Measurements from ENCODE around the gene LAMB3.

- TF ChIP-seq CTCF (IDR thresholded peaks at IDR 0.05), result no peak
- no peak for TF ChIP-seq POLR2A (IDR thresholded peaks at IDR 0.05)
- TF ChIP-seq EP300 (IDR thresholded peaks at IDR 0.05), result no peak
- TF ChIP-seq POLR2AphosphoS5 (IDR thresholded peaks at IDR 0.05), result no peak
These were observed 51.7 kb downstream of the LAMB3 start for GRCh38 chr1:209600541-209600940.
